Activated CD4-positive, alpha-beta T cell treated with anti-CD3 and anti-CD28 coated beads for 36 hours (primary cell): ENCODE data around the gene MTA3. TPM values are rescaled to one million over a fixed set of nuclear protein-coding genes. Genes with fewer than 3 reads are reported as not detected.
"Not testable (repeated sequence)": the region's sequence is repeated elsewhere in the genome, so short reads cannot be mapped to it uniquely, and the experiment has no call there.

Source experiments
- ATAC-seq: fragments of 200-7000 bp; cut with Tn5 transposase; one replicate; pipeline ENCODE4 v1.10.0; 2021; ENCODE audit warnings: mild to moderate bottlenecking, moderate library complexity
- CTCF ChIA-PET: fragments of 350-600 bp; sonication (Branson Sonifier 250); formaldehyde crosslinking; loops from one replicate; lab custom pipeline; 2021; ENCODE audit warnings: antibody characterized with exemption; lab: Charles Lee
- POLR2A ChIA-PET: fragments of 350-600 bp; sonication (Branson Sonifier 250); formaldehyde crosslinking; loops from one replicate; lab custom pipeline; 2021; ENCODE audit warnings: antibody characterized with exemption, inconsistent platforms; lab: Charles Lee
- DNase-seq: peaks from one replicate; pipeline ENCODE4 v3.0.0-alpha.2; 2020
- H3K27ac Mint-ChIP-seq: one replicate; pipeline ENCODE4 v1.8.0; 2021; ENCODE audit warnings: mixed read lengths
- H3K27me3 Mint-ChIP-seq: one replicate; pipeline ENCODE4 v1.8.0; 2021; ENCODE audit warnings: mixed read lengths
- H3K36me3 Mint-ChIP-seq: one replicate; pipeline ENCODE4 v1.8.0; 2021; ENCODE audit warnings: low read depth, mixed read lengths
- H3K4me1 Mint-ChIP-seq: one replicate; pipeline ENCODE4 v1.8.0; 2021; ENCODE audit warnings: mixed read lengths
- H3K4me3 Mint-ChIP-seq: one replicate; pipeline ENCODE4 v1.8.0; 2021; ENCODE audit warnings: mild to moderate bottlenecking, moderate library complexity, mixed read lengths
- H3K9me3 Mint-ChIP-seq: one replicate; pipeline ENCODE4 v1.8.0; 2021; ENCODE audit warnings: low read depth, mixed read lengths
- intact Hi-C, 2 experiments: fragments of 100-400 bp; cut with DNase I in 1 of 2; cut with micrococcal nuclease in 1 of 2; formaldehyde crosslinking; loops; one replicate each; pipeline versions ENCODE4 v1.14.2 to v1.15.1; 2022 to 2024; cut with DNase I, micrococcal nuclease
- total RNA-seq, 2 experiments: library from RNA; stranded (reverse); gene quantifications; one replicate each; pipeline ENCODE4 v1.2.3, GENCODE V29; 2021

Gene MTA3
- total RNA-seq, 2 experiments from 2014 or later = 45.0 to 58.6 TPM

DNA sequence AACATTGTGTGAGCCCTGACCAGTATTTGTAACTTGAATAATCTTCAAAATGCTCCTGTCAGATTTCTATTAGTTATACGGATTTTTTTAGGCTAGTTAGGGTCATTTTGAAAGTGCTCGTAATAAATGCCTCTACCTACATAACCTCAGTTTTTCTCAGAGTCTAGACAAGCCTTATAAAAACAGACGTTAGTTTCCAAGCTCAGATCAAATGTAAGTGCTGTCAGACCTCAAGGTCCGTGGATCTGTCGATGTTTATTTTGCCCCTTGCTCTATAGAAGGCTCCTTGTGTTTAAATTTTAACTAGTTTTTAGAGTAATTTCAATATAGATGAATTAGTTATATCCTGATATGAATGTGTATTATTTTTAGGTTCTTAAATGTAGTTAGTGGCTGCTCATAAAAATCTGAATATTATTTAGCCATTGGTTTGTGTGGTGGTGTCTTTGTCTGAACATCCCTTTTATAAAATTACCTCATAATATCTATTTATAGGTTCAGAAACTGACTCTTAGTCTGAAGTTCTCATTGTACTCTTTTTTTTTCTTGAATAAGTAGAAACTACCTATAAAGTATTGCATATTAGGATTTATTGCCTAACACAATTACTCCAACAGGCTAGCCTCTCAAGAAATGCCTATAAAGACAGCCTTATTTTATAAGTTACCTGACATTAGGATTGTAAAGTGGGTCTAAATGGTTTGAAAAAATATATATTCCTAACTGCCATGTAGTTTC is 71.1 kb downstream of the MTA3 start:
- POLR2A ChIA-PET = no interaction called here
- intact Hi-C loops = no loop called here
- CTCF ChIA-PET = interaction anchor here (1.0 to 1.2 kb wide), 3 partner anchors 10 to 272 kb away, joined by 3 to 4 read pairs (median 3); no protein-coding TSS in a partner anchor
- ATAC-seq (no peak), DNase-seq (no peak)
- peak overlapping the region; percentile 43 for H3K4me3 Mint-ChIP-seq
- peaks cover 10% of the 10 kb centered on the region for H3K4me1 Mint-ChIP-seq
- no peaks in the 10 kb centered on the region for H3K9me3 Mint-ChIP-seq
- peaks cover 5% of the 10 kb centered on the region for H3K36me3 Mint-ChIP-seq
- peak overlapping the region; percentile 25 for H3K27ac Mint-ChIP-seq
- no peaks in the 10 kb centered on the region for H3K27me3 Mint-ChIP-seq

DNA sequence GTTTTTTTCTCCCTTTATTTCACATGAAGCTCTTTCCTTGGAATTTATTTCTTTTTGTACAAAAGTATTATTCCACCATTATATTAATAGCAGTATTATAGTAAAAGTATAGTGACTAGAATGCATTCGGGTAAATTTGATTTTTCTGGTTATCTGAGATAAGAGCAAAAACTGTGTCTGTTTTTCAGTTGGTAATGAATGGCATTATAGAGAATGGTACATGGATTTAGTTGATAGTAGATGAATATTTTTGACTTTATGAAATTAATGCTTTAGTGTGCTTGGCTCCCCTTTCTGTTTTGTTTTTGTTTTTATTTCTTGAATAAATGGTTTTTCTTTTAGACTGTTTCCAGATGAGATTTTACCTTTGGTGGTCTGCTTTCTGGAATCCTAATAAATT is 71.8 kb downstream of the MTA3 start:
- Mint-ChIP-seq H3K27me3 (no peaks in the 10 kb centered on the region), H3K9me3 (no peaks in the 10 kb centered on the region), H3K4me3 (no peak overlapping the region), H3K4me1 (peaks cover 16% of the 10 kb centered on the region), H3K27ac (no peak overlapping the region), H3K36me3 (peaks cover 11% of the 10 kb centered on the region)
- ChIA-PET POLR2A (no interaction called here), CTCF (interaction anchor here (1.1 kb wide), 1 partner anchor 9 kb away, joined by 4 read pairs; no protein-coding TSS in a partner anchor)
- intact Hi-C loops = no loop called here
- DNase-seq (no peak), ATAC-seq (no peak)

DNA sequence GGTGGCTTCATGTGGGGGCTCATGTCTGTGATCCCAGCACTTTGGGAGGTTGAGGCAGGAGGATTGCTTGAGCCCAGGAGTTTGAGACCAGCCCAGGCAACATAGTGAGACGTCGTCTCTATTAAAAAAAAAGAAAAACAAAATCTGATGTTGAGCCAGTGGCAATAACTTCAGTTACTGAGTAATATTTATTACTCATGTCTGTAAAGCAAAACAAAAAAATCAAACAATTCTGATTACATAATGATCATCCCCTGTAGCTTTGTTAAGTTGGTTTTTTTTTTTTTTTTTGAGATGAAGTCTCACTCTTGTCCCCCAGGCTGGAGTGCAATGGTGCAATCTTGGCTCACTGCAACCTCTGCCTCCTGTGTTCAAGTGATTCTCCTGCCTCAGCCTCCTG is 73.9 kb downstream of the MTA3 start:
- DNase-seq, POLR2A ChIA-PET, intact Hi-C loops, H3K27me3 Mint-ChIP-seq, ATAC-seq, H3K4me3 Mint-ChIP-seq, H3K27ac Mint-ChIP-seq, CTCF ChIA-PET, H3K9me3 Mint-ChIP-seq: not testable (repeated sequence)
- Mint-ChIP-seq H3K36me3 (peaks cover 21% of the 10 kb centered on the region), H3K4me1 (peaks cover 18% of the 10 kb centered on the region)

DNA sequence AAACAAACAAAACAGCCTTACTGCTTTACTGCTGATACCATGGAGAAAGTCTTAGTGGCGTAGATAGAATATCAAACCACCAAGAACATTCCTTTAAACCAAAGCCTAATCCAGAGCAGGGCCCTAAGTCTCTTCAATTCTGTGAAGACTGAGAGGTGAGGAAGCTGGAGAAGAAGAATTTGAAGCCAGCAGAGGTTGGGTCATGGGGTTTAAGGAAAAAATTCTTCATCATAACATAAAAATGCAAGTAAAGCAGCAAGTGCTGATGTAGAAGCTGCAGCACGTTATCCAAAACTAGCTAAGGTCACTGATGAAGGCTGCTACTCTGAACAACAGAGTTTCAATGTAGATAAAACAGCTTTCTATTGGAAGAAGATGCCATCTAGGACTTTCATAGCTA is 77.1 kb downstream of the MTA3 start:
- H3K36me3 Mint-ChIP-seq = peaks cover 26% of the 10 kb centered on the region
- H3K4me3 Mint-ChIP-seq = no peak overlapping the region
- no peak for ATAC-seq
- no peaks in the 10 kb centered on the region for H3K27me3 Mint-ChIP-seq
- intact Hi-C loops = loop anchor here in 1 of 2 experiments (5.0 kb wide), 1 partner anchor 148 kb away; no protein-coding TSS in a partner anchor
- DNase-seq = no peak
- CTCF ChIA-PET = interaction anchor here (1.0 kb wide), 1 partner anchor 8 kb away, joined by 3 read pairs; no protein-coding TSS in a partner anchor
- POLR2A ChIA-PET = no interaction called here
- H3K27ac Mint-ChIP-seq = no peak overlapping the region
- peaks cover 33% of the 10 kb centered on the region for H3K4me1 Mint-ChIP-seq
- H3K9me3 Mint-ChIP-seq = peaks cover 5% of the 10 kb centered on the region

DNA sequence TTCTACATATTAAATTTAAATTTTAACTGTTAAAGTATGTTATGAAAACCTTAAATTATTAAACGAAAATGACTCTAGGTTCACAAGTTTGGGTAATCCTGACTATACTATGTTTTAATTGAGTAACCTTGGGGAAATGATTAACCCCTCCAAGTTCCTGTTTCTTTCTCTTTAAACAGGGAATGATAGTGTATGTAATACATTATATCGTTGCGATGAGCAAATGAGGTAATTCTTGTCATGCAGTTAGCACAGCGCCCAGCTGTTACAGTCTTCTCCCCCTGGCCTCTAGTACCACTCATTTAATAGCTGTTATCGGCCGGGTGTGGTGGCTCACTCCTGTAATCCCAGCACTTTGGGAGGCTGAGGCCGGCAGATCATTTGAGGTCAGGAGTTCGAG is 80.4 kb downstream of the MTA3 start:
- intact Hi-C loops = loop anchor here in 1 of 2 experiments (5.0 kb wide), 1 partner anchor 151 kb away; no protein-coding TSS in a partner anchor
- ATAC-seq (no peak), DNase-seq (no peak)
- ChIA-PET POLR2A (no interaction called here), CTCF (interaction anchor here (1.8 kb wide), 1 partner anchor 9 kb away, joined by 4 read pairs; no protein-coding TSS in a partner anchor)
- Mint-ChIP-seq H3K4me3 (no peak overlapping the region), H3K36me3 (peaks cover 24% of the 10 kb centered on the region), H3K27ac (no peak overlapping the region), H3K4me1 (peaks cover 52% of the 10 kb centered on the region), H3K27me3 (no peaks in the 10 kb centered on the region), H3K9me3 (peaks cover 5% of the 10 kb centered on the region)

DNA sequence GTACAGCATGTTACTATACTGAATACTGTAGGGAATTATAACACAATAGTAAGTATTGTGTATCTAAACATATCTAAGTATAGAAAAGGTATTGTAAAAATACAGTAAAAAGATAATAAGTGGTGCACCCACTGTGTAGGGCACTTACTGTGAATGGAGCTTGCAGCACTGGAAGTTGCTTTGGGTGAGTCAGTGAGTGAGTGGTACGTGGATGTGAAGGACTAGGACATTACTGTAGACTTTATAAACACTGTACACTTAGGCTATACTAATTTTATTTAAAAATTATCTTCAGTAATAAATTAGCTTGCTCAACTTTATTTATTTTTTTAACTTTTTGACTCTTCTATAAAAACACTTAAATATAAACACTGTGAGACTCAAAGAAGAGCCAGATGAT is 82.6 kb downstream of the MTA3 start:
- Mint-ChIP-seq H3K9me3 (peaks cover 5% of the 10 kb centered on the region), H3K27ac (no peak overlapping the region), H3K36me3 (peaks cover 14% of the 10 kb centered on the region), H3K4me3 (no peak overlapping the region), H3K27me3 (no peaks in the 10 kb centered on the region), H3K4me1 (peaks cover 65% of the 10 kb centered on the region)
- POLR2A ChIA-PET = no interaction called here
- DNase-seq = no peak
- CTCF ChIA-PET = interaction anchor here (0.6 to 1.1 kb wide), 2 partner anchors 12 to 576 kb away, joined by 3 to 4 read pairs; partner anchors contain the start of gene ZFP36L2
- intact Hi-C loops = no loop called here
- ATAC-seq = no peak

DNA sequence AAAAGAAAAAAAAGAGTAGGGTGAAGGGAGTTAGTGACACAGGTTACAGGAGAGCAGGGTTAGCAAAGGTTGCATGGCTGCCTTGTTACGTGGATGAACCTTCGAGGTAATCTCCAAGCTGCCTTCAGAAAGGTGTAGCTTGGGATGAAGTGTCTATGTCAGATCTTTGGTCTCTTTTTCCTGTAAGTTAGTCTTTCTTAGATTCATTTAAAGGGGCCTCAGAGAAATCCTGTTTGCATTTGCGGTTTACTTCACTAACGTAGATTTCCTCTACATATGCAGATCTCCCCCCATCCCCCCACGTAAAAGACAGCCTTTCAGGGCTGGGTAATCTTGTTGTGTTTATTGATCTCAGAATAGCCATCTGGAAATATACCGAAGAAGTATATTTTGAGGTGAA is 83.7 kb downstream of the MTA3 start:
- ChIA-PET CTCF (interaction anchor here (0.7 to 1.1 kb wide), 2 partner anchors 11 to 12 kb away, joined by 3 to 4 read pairs; no protein-coding TSS in a partner anchor), POLR2A (no interaction called here)

DNA sequence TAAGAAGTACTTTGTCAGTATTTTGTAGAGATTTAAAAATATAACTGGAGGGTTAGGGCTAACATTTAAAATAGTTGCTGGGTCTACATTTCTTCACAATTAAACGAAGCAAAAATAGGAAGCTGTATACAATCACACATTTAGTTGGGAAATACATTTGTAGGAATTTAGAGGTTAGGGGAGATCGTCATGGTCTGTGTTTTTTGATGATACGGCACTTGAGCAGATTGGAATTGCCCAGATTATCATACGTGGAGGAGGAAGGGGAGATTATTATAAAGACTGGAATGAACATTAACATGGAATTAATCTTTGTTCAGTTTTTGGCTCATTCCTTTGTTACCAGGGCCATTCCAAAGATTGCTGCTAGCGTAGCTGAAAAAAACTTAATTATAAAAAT is 84.6 kb downstream of the MTA3 start:
- peaks cover 60% of the 10 kb centered on the region for H3K4me1 Mint-ChIP-seq
- ChIA-PET POLR2A (interaction anchor here (0.6 kb wide), 1 partner anchor 20 kb away, joined by 3 read pairs; no protein-coding TSS in a partner anchor), CTCF (interaction anchor here (3.5 kb wide), 1 partner anchor 12 kb away, joined by 27 read pairs; no protein-coding TSS in a partner anchor)
- no peak for DNase-seq
- peaks cover 7% of the 10 kb centered on the region for H3K36me3 Mint-ChIP-seq
- peak overlapping the region; percentile 5 for H3K27ac Mint-ChIP-seq
- intact Hi-C loops = no loop called here
- ATAC-seq = no peak
- no peaks in the 10 kb centered on the region for H3K27me3 Mint-ChIP-seq
- H3K9me3 Mint-ChIP-seq = no peaks in the 10 kb centered on the region
- no peak overlapping the region for H3K4me3 Mint-ChIP-seq

More for the DNA sequence above, 83.7 kb downstream of the MTA3 start:
- Mint-ChIP-seq H3K4me3 (peak overlapping the region; percentile 38), H3K9me3 (no peaks in the 10 kb centered on the region), H3K27me3 (no peaks in the 10 kb centered on the region), H3K4me1 (peaks cover 63% of the 10 kb centered on the region), H3K27ac (peak overlapping the region; percentile 84), H3K36me3 (peaks cover 9% of the 10 kb centered on the region)
- ATAC-seq (peak; percentile 57), DNase-seq (peak; percentile 38)
- intact Hi-C loops = no loop called here

DNA sequence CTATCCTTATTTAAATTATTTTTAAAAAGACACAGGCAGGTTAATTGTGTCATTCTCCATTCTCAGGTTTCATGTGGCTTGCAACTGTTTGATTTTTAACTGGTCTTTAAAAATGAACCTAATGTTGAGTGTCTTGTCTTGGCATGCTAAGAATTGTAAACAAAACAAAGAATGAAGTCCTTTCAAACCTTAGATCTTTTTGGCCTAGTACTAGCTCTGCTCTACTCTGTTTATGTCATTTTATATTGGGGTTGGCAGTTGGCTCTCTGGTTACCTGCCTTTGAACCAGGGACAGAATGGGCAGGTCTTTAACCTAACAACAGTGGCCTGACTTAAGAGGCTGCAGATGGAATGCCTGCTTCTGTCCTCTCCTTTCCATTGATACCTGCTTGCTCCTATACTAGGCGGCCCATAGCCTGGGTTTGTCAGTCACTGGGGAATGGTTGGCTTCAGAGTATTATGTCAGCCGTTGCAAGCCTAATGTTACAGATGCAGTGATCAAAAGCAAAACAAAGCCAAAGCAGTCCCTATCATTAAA is 85.5 kb downstream of the MTA3 start:
- CTCF ChIA-PET = interaction anchor here (0.6 to 3.5 kb wide), 5 partner anchors 11 to 376 kb away, joined by 3 to 27 read pairs (median 4); no protein-coding TSS in a partner anchor
- intact Hi-C loops = no loop called here
- POLR2A ChIA-PET = no interaction called here

DNA sequence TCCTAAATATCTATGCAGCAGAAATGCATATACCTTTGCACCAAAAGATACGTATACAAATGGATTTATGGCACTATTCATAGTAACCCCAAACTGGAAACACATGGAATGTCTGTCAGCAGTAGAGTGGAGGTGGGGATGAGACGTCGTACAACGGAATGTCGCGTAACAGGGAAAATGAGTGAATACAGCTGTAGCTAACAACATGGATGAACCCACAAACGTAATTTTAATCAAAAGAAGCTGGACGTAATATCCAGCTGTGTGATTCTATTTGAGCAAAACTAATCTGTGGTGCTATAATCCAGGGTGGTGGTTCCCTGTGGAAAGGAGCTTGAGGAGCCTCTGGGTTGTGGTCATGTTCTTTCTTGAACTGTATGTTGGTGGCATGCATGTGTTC is 89.9 kb downstream of the MTA3 start:
- Mint-ChIP-seq H3K27ac (no peak overlapping the region), H3K4me1 (peaks cover 31% of the 10 kb centered on the region), H3K4me3 (no peak overlapping the region), H3K36me3 (peaks cover 14% of the 10 kb centered on the region), H3K27me3 (no peaks in the 10 kb centered on the region), H3K9me3 (no peaks in the 10 kb centered on the region)
- ChIA-PET CTCF (interaction anchor here (0.9 kb wide), 1 partner anchor 162 kb away, joined by 4 read pairs; no protein-coding TSS in a partner anchor), POLR2A (no interaction called here)
- intact Hi-C loops = loop anchor here in 1 of 2 experiments (5.0 kb wide), 1 partner anchor 41 kb away; no protein-coding TSS in a partner anchor
- ATAC-seq (no peak), DNase-seq (no peak)

More for the DNA sequence above, 85.5 kb downstream of the MTA3 start:
- ATAC-seq (no peak), DNase-seq (no peak)
- Mint-ChIP-seq H3K4me3 (no peak overlapping the region), H3K4me1 (peaks cover 55% of the 10 kb centered on the region), H3K9me3 (no peaks in the 10 kb centered on the region), H3K27me3 (no peaks in the 10 kb centered on the region), H3K27ac (peak overlapping the region; percentile 43), H3K36me3 (peaks cover 8% of the 10 kb centered on the region)

DNA sequence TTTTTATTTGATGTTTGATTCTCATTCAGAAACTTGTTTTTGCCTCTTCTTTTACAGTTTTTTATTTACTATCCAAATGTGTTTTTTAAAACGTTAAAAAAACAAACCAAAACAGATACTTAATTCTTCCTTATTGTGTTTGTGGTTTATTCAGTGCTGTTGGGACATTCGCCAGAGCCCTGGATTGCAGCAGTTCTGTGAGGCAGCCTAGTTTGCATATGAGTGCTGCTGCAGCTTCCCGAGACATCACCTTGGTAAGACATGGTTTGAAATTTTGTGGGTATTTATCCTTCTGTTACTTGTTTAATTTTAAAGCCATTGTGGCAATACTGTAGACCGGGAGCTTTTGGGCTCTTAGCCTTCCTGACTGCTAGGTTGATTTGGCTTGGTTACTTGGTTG is 91.2 kb downstream of the MTA3 start:
- ATAC-seq (no peak), DNase-seq (no peak)
- Mint-ChIP-seq H3K9me3 (no peaks in the 10 kb centered on the region), H3K27ac (no peak overlapping the region), H3K4me1 (peaks cover 27% of the 10 kb centered on the region), H3K36me3 (peaks cover 14% of the 10 kb centered on the region), H3K4me3 (no peak overlapping the region), H3K27me3 (no peaks in the 10 kb centered on the region)
- POLR2A ChIA-PET = no interaction called here
- intact Hi-C loops = loop anchor here (5.0 to 10.0 kb wide), 5 partner anchors 42 to 792 kb away; partner anchors contain the start of gene MTA3 (in 1 of the 2)
- CTCF ChIA-PET = no interaction called here
